HCT116 (cell line): ENCODE measurements around the gene TNXB.

Experiments
- CEBPB ChIP-seq: IDR thresholded peaks from 2 replicates; pipeline ENCODE4 v1.6.1; 2012; ENCODE audit warnings: low read depth
- CTCF ChIP-seq, 3 experiments: fragments of 200-600 bp in 1 of 3; sonication (generic) in 1 of 3; IDR thresholded peaks in 2 of 3; conservative IDR thresholded peaks in 1 of 3; 2 replicates each; pipeline ENCODE4 v1.5.1; 2012 to 2017; ENCODE audit warnings: low read depth in 2 of 3, low read length in 2 of 3, antibody characterized with exemption in 1 of 3, borderline replicate concordance in 1 of 3, control low read depth in 1 of 3, mild to moderate bottlenecking in 1 of 3, mixed read lengths in 1 of 3, mixed run types in 1 of 3, moderate library complexity in 1 of 3; ENCODE audit not compliant: insufficient read depth in 1 of 3
- EZH2 ChIP-seq: fragments of 200-600 bp; sonication (generic); IDR thresholded peaks from 2 replicates; pipeline ENCODE4 v1.6.1; 2017; ENCODE audit warnings: antibody characterized with exemption, mixed run types
- JUND ChIP-seq: IDR thresholded peaks from 2 replicates; pipeline ENCODE4 v1.6.1; 2012
- TCF7L2 ChIP-seq: IDR thresholded peaks from 2 replicates; pipeline ENCODE4 v1.7.0; 2011; ENCODE audit warnings: borderline replicate concordance, inconsistent platforms; ENCODE audit not compliant: insufficient read depth, insufficient read length; ENCODE audit errors: extremely low read depth

- TF ChIP-seq CEBPB = no peak
- TF ChIP-seq CTCF (IDR thresholded peaks at IDR 0.05 in 2 of 3, conservative IDR thresholded peaks at IDR 0.05 in 1 of 3; ENCODE audit: borderline replicate concordance in 1 of 3, insufficient read depth in 1 of 3, low read depth in 2 of 3, low read length in 2 of 3) = no peak
- TF ChIP-seq JUND = no peak
- TF ChIP-seq TCF7L2 = no peak
- TF ChIP-seq EZH2 = no peak
These were observed 27.8 kb downstream of the TNXB start for GRCh38 chr6:32081168-32081990.
